HPDE6-E6E7 (cell line): Measurements from ENCODE around the gene ZNF831.

Experiments
- DNase-seq: peaks from one replicate; pipeline ENCODE4 v3.0.0; 2011; ENCODE audit warnings: missing footprints; ENCODE audit errors: extremely low spot score

Gene ZNF831

DNA sequence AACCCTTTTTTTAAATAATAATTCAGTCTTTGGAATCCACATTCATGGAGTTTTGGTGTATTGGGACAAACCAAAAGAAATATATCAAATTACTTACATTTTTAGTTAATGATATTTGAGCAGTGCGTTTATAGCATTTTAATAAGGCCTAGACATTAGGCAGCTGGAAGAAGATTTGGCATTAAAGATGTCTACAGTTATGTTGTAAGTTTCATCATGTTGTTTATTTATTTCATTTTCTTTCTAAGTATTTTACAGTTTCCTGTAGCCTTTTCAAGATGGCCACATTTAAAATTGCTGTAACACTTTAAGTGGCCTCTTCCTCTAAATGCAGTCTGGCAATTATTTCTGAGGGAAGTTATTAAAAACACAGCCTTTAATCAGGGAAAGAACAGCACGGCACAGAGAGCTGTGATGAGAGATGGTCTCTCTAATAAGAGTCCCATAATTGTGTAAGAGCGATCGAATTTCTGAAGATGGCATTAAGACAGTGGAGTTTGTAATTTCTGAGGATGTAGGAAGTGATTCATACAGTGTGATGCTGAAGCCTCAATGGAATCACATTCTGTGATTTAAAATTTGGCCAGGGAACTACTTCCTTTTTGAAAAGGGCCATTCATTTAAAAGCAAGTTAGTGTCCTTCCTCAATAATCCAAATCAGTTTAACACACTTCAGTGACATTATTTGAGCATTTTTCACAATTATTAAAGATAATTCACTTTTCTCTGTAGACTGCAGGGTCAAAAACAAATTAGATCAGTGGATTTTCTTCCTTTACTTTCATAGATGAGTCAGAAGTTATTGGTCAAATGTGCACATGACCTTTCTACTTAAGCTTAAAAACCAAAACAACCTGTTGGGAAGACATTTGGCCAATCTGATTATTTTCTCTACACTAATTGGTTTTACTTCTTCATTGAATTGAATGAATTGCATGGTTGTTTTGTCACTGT lies 84.4 kb downstream of the ZNF831 start:
- no peak for DNase-seq

DNA sequence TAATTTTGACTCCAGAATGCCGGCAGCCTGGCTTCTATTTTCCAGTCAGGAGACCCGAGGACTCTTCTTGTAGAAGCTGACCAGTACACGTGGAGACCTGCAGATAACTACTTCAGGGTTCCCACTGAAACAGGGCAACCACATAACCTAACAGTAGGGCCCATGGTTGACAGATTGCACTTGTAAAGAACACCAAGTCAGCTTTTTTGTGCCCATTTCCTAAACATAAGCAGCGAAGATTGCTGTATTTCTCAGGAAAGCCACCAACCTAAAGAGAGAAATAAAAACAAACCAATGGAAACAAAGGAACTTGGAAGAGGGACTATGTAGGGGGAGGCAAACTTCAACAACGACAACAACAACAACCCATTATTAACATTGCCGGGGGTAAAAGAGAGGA lies 86.7 kb downstream of the ZNF831 start:
- no peak for DNase-seq

DNA sequence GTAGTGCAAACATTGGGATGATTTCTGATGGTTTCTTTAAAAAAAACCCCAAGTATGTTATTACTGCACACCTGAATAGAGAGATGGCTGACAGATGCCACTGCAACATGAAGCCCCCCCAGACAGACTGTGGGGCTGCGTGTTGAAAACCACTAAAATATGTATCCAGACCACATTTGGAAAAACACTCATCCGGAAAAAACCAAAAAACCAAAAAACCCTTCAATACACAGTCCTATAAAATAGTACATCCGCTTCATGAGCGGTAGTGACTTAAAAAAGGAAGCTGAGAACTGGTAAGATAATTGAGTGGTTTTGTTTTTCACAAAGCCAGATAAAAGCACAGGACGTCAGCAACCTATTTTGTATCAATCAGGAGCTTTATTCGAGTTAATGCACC lies 89.7 kb downstream of the ZNF831 start:
- no peak for DNase-seq

DNA sequence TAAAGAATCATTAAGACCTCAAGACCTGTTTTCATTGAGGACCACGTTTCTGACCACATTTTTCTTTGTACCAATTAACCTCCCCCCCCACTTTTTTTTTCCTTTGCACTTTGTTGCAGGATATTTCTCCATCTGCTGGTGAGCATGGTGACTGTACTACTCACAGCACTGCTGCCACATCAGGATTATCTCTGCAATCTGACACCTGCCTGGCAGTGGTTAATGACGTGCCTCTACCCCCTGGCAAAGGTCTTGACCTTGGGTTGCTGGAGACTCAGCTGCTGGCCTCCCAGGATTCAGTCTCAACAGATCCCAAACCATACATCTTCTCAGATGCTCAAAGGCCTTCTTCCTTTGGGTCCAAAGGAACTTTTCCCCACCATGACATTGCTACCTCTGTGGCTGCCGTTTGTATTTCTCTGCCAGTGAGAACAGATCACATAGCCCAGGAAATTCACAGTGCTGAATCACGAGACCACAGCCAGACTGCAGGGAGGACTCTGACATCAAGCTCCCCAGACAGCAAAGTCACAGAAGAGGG lies 90.2 kb downstream of the ZNF831 start:
- DNase-seq, result no peak

DNA sequence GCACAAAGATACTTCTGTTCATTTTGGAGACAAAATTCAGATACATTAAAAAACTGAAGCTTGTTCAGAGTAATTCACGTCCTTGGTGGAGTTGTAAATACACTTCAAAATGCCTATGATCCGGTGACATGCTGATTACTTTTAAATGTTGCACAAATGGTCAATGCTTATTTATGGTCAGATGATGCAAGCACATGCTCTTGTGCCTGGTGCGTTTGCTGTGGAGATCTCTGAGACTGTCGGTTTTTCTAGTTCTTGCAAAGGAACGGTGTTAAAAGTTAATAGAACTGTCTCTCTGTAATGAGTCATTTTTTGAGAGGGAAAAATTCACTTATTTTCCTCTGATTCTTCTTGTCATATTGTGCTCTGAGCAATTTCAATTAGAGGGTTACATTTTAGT lies 91.6 kb downstream of the ZNF831 start:
- DNase-seq, result no peak

DNA sequence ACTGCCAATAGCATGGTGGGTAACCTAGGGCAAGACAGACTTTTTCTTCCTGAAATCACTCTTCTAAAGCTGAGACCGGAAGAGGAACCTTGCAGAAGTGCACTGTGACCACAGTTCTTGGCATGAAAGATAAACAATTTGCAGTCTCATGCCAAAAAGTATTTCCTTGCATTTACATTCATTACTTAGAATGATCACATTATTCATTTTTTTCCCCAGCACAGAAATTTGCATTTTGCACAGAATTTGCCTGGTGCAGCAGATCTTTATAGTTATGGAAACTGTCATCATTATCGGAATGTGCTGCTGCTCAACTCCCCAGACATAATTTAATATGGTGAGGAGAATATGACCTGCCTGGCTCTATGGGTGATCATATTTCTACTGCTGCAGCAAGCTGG lies 94.6 kb downstream of the ZNF831 start:
- no peak for DNase-seq

DNA sequence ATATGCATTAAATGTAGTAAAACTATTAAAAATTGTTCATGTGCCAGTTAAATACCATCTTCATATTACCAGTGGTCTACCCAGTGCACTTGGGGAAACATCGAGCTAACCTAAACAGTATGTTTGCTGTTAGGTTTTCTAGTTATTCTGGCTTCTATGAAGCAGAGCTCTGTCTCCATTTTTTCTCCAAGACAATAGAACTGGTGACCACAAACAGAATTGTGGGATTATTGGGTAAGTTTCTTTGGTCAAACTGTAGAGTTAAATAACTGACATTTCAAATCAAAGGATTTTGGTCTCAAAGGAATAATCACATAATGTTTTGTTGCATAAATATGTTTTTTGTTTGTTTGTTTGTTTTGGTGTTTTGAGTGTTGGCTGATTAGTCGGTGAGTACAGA lies 96.3 kb downstream of the ZNF831 start:
- no peak for DNase-seq

DNA sequence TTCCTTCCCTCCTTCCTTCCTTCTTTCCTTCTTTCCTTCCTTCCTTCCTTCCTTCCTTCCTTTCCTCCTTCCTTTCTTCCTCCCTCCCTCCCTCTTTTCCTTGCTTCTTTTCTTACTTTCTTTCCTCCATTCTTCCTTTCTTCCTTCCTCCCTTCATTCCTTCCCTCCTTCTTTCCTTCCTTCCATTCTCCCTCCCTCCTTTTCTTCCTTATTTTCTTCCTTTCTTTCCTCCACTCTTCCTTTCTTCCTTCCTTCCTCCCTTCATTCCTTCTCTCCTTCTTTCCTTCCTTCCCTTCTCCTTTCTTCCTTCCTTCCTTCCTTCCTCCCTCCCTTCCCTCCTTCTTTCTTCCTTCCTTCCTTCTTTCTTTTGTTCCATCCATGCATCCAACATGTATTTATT lies 101.7 kb downstream of the ZNF831 start:
- no peak for DNase-seq

DNA sequence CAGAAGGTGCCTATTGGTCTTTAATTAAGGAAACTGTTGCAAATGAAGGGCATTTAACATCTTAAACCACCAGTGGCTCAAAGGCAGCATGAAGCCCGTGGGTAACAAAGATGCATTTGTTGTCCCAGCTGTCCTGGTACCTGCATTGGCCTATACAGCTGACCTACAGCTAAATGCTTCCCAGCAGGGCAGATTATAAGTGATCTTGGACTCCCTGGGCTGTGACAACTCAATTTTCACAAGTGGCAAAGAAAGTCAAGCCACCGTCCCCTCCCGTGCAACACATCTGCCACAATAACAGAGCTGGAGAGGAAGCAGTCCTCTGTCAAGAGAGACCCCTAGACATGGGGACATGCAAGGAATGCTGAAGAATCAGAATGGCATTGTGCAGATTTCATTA lies 105.2 kb downstream of the ZNF831 start:
- no peak for DNase-seq

DNA sequence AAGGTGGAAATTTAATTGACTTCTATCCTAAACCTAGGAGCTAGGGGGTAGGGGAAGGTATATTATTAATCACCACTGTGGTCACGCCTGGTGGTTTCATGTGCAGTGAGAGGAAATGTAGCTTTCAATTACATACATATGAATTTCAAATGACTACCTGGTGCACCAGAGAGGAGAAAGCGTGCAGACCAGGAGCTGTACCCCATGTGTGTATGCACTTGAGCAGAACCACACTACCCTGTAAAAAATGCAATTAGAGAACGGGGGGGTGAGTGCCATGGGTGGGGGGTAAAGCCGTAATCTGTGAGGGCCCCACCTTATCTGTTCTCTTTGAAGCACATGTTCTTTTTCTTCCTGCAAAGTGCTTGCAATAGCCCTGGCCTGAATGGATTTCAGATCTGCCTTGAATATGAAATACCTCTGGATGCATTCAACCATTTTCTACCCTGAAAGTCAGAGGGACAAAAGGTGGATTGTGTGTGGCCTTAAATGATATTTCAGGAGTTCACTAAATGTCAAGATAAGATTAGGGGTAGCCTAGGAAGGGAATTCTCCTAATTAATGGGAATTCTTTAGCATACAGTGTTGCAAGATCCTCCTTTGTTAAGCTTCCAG lies 105.9 kb downstream of the ZNF831 start:
- DNase-seq, result no peak

DNA sequence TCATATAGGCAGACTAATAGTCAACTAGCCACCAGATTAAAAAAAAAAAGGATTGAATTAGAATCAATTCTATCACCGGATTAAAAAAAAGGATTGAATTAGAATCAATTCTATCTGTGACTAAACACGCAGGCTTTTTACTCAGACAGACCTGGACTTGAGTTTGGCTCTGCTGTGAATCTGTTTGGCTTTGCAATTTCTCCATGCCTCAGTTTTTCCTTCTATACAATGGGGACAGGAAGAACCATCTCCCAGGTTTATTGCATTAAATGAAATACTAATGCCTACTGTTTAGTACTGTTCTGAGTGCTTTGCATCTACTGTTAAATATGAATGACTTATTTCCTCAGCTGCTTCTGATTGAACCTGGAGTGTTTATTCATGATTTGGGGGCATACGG lies 106.8 kb downstream of the ZNF831 start:
- DNase-seq, result no peak

DNA sequence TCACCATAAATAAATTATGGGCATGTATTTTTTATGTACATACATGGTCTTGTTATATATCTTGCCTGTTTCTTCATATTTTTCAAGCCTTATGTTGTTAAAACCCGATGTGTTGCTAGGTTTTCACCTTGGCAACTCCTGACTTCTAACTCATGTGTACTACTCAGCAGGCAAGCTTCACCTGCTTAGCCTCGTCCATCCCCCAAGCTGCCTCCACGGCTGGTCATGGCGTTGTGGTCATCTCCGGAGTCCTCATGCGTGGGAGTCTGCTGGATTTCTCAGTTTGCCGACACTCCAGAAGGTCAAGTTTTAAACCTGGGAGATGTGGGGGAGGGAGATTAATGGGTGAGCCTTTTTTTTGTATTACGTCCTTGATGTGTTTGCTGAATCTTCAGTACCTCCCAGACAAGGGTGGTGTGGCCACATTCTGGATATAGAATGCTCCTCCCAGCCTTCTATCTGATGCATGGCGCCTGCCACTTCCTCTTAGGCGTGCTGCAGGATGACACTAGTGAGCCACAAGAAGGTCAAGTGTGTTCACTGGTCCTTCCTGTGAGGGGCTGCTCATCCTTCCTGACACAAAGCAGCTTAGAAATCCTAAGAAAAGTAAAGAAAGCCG lies 110.2 kb downstream of the ZNF831 start:
- no peak for DNase-seq

DNA sequence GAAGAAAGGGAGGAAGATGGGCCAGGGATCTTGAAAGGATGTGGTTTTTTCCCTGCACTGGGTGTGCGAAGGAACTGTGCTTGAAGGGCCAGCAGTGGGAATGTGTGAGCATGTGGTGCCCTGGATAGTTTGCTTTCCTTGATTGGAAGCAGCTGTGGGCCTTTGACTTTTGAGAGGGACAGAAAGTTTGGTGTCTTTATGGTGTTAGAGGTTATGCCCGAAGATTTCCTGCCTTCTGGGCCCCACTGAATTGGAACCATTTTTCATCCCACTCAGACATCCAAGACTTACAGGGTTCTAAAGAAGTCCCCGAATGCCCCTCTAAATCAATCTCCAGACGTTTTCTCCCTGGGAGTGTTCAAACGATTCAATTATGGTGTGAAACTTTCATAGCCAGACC lies 113.3 kb downstream of the ZNF831 start:
- DNase-seq, result no peak

DNA sequence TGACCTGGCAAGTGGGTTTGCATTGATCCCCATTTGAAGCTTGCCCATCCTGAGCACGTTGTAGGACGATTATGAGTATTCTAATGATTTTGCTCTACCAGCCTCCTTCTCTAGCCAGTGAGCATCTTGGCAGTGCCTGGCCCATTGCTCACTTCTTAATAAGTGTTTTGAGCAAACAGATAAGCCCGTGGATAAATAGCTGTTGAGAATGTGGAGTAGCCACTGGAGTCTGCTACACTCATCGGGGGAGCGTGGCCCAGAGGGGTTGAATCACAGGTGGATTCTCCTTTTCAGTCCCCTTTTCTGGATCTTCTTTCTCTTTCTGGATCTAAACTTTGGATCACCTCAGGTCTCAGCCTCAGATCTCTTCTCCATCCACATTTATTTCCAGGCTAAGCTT lies 120.8 kb downstream of the ZNF831 start:
- DNase-seq, result no peak

DNA sequence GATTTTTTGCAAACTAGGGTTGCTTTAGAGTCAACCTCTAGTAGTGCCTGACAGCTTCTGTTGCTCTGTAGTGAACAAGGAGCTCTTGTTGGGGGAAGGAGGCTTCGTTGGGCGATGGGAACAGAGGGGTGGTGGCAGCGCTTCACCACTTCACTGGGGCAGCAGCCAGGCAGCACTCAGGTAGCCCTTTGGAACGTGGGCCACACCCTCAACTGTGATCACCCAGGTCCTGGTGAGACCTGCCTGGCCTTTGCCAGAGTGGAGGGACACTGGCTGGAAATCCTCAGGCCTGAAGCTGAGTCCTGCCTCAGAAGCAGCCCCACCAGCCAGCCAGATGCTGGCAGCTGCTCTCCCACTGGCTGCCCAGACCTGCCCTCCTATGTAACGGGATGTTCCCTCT lies 126.4 kb downstream of the ZNF831 start:
- no peak for DNase-seq

DNA sequence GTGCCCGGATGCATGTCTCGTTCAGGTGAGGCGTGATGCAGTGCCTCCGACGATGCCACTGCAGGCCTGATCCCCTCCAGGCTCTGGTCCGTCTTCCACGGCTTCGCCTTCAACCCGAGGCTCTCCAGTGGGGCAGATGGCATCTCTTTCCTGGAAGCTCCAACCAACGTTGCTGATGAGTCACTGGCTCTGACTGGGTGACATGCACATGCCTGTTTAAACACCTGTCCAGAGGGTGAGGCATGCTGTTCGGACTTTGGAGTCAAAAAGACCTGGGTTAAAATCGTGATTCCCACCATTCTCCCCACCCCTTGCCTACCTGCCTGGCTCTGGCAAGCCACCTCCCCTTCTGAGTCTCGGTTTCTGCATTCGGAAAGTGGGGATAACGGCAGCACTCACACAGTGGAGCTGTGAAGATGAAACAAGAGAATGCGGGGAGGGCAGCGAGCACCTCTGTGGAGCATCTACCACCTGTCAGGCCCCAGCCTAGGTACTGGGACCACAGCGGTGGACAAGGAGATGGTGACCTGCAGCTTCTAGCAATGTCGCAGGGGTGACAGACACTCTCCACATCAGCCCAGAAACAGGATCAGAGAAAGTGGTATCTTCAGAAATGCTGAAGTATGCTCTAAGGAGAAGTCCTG lies 128.2 kb downstream of the ZNF831 start:
- DNase-seq, result no peak

DNA sequence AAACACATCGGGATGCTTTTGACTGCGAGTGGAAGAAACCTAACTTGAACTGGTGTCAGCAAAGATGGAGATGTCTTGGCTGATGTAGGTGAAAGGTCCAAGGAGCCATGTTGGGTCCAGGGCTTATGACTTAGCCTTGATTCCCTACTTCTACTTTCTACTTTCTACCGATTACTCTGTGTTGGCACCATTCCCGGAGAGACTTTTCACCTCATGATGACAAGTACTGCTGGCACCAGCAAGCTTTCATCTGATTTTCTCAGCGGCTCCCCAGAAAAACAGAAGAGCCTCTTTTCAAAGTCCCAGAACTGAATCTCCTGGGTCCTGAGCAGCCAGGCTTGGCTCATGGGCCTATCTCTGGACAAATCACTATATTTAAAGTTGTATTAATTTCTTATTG lies 131.9 kb downstream of the ZNF831 start:
- no peak for DNase-seq

DNA sequence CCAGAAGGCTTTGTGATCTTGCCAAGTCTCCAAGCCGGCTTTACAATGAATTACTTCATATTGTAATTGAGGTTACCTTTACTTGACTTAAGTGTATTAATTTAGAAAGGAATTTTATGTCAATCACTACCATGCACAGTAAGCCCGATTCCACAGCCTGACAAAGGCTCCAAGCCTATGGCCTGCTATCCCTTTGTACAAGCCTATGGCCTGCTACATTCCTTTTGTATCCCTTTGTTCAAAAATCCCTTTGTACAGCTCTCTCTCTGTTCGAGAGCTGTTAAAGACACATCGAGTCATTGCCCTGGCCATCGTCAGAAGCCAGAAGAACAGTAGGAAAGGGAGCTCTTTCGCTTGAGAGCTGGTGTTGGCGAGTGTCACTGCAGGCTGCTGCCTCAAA lies 134.1 kb downstream of the ZNF831 start:
- no peak for DNase-seq

DNA sequence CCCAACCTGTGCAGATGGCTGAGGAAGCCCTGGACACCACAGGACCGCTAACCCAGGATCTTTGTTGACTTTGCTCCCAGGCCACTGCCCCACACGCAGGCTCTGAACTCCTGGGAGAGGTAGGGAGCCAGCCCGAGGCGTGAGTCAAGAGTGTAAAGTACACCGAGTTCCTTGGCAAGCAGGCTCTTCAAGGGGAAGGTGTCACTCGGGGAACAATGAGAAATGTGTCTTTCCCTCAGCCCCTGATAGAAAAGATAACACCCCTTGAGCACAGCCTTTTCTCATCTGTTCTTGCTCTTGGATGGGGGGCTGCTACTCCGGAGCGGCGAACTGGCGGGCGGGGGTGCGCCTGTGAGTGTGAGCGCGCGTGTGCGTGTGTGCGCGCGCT lies 136.3 kb downstream of the ZNF831 start:
- no peak for DNase-seq

DNA sequence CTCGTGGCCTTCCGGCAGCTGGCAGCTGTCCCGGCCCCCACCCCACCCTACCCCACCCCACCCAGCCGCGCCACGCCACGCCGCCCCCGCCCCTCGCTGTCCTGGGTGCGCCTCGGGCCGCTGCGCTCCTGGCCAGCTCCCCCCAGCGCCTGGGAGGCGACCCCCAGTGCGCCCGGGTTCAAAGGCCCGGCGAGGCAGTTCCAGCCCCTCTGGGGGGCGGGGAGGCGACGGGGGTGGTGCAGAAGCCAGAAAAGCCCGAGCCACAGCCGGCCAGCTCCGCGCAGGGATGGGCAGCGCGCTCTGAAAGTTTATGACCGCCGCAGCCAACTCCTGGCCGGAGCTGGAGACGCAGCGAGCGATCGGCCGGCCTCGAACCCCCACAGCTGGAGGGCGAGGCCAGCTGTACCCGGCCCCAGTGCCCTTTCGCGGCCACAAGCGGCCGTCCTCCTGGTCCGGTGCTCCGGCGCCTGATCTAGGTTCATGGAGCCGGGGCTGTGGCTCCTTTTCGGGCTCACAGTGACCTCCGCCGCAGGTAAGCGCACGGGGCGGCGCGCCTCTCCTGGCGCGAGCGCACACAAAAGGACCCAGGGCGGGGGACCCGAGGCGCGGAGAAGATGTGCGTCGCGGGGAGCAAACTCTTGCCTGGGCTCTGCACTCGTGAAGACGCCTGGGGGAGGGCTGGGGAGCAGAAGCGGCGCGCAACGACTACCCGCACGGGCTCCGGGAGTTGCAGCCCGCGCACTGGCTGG lies 136.9 kb downstream of the ZNF831 start, which contains the start of gene EDN3:
Gene EDN3, plus strand, starts transcription at position 279 of the 749 bp plus-strand sequence. Its CDS starts 202 bp downstream, at position 481.
- DNase-seq, result no peak

DNA sequence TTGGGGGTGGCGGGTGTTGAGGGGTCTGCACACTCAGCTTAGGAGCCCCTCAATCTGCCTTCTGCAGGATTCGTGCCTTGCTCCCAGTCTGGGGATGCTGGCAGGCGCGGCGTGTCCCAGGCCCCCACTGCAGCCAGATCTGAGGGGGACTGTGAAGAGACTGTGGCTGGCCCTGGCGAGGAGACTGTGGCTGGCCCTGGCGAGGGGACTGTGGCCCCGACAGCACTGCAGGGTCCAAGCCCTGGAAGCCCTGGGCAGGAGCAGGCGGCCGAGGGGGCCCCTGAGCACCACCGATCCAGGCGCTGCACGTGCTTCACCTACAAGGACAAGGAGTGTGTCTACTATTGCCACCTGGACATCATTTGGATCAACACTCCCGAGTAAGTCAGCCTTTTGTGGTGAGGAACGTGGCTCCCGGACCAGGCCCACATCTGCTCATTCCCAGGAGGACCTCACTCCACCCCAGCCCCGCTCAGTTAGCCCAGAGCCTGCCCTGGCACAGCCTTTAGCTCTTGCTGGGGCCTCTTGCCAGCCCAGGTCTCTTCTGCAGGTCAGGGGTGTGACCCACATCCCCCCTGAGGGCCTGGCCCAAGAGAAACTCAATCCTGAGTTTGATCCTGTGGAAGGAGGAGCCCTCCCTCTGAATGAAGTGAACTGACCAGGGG lies 137.9 kb downstream of the ZNF831 start:
- no peak for DNase-seq
